T-helper 1 cell (primary cell): Measurements from ENCODE around the gene ART1.
A peak's percentile ranks its signal among the peaks of the same experiment; 100 is the strongest.
"Not testable (repeated sequence)": the region's sequence is repeated elsewhere in the genome, so short reads cannot be mapped to it uniquely, and the experiment has no call there.

ENCODE experiments used
- DNase-seq, 5 donors: peaks; one replicate each; pipeline ENCODE4 v3.0.0-alpha.2; 2012 to 2020

Gene ART1

DNA sequence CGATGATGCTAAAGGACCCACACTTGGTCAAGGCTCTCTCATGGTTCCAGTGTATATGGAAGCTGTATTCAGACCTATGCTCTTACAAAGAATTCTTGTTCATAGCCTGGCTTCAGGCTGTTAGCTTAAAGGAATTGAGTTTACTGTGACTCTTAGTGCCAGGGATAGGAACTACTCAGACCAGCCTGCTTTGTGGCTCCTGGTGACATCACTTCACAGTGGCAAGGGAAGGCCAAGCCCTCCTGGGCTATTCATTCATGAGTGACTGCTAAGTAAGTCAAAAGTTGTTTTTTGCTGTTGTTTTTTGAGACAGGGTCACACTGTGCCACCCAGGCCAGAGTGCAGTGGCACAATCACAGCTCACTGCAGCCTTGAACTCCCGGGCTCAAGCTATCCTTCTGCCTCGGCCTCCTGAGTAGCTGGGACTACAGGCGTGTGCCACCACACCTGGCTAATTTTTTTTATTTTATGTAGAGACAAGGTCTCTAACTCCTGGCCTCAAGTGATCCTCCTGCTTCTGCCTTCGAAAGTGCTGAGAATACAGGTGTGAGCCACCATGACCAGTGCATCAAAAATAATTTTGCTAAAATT, 12.8 kb upstream of the ART1 start:
- DNase-seq = no peak

DNA sequence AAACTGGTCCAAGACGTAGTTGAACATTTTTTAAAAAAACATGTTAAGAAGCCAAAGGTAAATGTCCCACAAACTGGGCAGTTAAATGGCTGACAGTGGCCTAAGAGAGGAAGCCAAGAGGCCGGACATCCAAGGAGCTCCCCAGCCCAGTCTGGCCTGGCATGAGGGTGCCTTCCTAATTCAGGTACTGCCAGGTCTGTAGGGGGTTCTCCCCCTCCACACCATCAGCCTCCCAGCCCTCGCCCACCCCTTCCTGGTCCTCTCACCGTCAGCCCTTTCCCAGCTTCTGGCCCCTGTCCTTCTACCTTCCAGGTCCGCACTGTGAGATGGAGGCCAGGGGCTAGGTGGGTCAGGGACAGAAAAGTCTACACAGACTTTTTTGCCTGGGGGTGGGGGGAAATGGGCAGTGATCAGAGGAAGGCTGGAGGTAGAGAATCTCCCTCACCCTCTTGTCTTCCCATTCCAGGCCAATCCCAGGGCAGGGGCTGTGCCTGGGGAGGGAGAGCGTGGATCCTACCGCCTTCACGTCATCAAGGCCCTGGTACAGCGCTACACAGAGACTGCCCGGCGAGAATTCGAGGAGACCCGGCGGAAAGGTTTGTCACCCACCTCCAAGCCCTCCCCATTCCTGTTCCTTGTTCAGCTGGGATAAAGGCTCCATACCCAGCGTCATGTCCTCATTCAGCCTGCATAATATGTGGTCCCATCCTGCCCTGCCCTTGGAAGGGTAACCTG, 9.1 kb upstream of the ART1 start:
- no peak for DNase-seq

DNA sequence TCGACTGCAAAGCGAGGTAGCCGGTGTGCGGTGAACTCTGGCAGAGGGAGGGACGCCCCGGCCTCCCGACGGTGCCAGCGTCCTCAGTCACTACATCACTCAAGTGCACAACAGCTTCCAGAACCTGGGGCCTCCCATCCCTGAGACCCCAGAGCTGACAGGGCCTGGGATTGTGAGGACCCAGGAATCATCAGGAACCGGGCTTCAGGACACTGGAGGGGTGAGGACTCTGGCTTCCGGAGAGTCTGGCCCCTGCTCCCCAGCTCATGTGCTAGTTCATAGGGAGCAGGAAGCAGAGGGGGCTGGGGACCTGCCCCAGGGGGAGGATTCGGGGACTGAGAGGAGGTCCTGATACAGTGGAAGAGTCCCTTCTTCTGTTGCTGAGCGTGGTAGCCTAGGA, 7.7 kb upstream of the ART1 start:
- DNase-seq = no peak

DNA sequence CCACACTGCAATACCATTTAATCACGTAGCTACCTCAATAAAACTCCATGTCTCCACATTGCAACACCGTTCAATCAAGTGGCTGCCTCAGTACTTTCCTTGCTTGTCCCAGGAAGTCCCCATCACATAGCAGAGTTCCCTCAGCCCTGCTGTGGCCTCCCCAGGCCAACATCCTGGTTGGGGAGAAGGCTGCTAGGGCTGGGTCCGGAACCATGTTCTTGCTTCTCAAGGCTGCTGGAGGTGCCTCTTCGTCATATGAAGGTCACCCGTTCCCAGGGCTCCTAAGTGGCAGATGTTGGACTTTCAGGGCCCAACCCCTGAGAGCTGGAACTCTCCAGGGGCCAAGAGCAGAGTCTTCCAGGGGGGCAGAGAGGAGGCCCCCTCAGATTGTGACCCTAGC, 6.4 kb upstream of the ART1 start:
- DNase-seq = no peak

DNA sequence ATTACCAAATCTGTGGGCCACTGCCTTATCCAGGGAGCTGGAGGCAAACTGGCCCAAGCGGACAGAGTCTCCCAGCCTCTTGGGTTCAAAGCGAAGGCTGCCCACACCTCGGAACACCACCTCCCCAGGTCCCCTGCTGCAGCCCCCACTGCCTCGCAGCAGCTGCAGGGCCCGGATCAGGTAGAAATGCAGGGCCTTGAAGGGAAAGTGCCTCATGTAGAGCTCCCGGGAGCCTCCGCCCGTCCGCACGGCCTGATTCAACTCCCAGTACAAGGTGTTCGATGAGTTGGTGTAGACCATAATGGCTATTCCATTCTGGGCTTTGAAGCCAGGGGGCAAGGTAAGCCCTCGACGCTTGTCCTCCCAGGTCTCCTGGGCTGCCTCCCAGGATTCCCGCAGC, 5.1 kb upstream of the ART1 start:
- DNase-seq = no peak

DNA sequence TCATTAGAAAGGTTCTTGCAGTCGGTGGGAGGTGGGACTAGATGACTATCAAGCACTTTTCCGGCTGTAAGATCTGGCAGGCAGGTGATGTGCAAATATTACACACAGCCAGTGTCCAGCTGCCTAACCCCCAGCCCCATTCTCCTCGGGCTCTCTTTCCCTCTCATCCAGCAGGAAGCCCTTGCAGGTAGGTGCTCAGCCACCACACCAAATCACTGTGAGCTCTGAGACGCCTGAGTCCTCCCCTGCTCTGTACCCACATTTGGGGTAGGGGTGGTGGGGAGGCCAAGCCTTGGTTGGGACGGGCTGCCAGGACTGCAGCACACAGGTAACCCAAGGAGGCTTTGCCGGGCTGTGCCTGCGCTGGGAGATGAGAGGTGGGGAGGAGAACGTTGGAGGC, 3.7 kb upstream of the ART1 start:
- DNase-seq = no peak

DNA sequence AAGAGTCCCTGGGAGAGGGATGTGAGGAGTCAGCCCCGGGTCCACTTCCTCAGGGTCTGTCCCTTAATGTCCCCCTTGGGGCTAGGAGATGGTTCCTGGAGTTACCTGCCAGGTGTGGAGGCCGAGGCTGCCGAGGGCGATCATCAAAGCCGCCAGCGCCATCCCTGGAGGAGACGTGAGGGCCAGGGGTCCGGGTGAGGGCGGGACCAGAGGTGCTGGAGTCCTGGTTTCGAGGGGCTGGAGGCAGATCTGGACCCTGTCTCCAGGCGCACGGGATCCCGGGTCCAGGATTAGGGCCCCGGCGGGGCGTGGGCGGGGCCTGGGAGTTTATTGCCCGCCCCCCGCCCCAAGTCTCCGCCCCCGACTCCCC, 3.2 kb upstream of the ART1 start, which contains the start of gene ART5:
Gene ART5 (minus strand): TSS at position 292 of the 370 bp plus-strand sequence. CDS start 130 bp downstream, at position 162.
- no peak for DNase-seq

DNA sequence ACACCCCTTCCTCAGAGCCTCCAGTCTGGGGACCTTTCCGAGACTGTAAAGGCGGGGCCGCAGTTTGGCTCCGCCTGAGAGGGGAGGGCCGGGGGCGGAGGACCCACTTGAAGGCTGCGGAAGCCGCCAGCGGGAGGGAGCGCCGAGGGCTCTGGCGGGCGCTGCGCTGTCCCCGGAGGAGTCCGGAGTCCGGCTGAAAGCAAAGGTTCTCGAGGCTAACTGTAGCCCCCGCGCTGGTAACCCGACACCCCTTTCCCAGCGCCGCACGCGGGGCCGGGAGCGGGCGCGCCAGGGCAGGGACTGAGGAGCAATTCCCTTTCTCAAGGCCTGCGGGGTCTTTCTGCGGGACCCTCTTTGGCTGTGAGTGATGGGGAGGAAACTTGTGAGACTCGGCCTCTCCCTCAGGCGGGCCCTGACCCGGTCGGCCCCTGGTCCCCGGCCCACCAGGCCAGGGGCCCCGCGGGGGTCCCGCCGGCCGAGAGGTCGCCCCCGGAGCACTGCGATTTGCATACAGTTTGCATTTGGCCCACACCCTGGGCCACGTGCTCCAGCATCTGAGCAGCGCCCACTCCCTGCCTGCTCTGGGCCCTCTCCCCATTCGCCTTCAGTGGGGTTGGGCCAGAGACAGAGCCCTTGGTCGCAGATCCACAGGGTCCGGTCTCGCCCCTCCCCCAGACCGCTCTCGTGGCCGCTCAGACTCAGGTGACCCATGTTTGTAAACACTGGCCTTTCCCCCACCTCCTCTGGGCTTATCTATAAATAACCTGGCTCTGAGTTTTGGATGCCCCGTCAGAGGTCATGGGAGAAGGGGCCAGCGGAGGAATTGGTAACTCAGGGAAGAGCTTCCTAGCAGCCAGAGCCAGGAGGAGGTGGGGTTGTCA, 2.6 kb upstream of the ART1 start:
- DNase-seq = peak; percentile 28 to 64 (median 57)

DNA sequence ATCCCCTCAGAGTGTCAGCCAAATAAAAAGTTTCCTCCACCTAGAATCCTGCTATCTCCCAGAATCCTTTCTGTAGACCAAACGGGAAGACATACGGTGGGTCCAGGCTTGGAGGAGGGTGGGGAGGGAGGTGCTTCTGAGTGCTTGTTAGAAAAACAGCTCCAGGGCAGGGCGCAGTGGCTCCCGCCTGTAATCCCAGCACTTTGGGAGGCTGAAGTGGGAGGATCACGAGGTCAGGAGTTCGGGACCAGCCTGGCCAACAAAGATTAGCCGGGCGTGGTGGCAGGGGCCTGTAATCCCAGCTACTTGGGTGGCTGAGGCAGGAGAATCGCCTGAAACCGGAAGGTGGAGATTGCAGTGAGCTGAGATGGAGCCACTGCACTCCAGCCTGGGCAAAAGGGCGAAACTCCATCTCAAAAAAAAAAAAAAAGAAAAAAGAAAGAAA, 1.8 kb upstream of the ART1 start:
- not testable (repeated sequence) for DNase-seq

DNA sequence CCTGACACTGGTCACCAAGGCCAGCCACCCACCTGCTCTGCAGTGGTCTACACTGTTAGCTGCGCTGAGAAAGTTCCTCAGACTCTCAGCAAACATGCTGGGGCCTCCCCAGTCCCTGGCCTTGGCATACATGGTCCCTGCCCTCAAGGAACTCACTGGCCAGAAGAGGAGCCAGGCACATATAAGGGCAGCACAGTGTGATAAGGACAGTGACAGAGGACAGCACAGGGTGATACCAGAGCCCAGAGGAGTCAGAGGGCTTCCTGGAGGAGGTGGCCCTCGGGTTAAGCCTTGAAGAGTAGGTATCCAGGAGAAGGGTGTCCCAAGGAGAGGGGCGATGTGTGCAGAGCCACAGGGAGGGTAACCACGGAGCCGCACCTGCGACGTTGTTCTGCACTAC, 624 bp downstream of the ART1 start:
- DNase-seq = no peak

DNA sequence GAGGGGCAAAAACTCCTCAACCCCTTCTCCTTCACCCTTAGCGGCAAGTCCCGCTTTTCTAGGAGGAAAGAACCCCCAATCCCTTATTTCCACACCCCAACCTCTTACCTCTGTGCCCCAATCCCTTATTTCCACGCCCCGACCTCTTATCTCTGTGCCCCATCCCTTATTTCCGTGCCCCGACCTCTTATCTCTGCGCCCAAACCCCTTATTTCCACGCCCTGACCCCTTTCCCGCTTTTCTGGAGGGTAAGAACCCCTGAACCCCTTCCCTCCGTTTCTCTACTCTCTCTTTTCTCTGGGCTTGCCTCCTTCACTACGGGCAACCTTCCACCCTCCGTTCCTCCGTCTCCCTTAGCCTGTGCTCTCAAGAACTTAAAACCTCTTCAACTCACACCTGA, 3.9 kb downstream of the ART1 start:
- not testable (repeated sequence) for DNase-seq

DNA sequence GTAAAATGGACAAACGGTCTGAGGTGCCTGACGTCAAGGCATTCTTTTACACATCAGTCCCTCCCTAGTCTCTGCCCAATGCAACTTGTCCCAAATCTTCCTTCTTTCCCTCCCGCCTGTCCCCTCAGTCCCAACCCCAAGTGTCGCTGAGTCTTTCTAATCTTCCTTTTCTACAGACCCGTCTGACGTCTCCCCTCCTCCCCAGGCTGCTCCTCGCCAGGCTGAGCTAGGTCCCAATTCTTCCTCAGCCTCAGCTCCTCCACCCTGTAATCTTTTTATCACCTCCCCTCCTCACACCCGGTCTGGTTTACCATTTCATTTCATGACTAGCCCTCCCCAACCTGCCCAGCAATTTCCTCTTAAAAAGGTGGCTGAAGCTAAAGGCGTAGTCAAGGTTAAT, 4.4 kb downstream of the ART1 start:
- DNase-seq = not testable (repeated sequence)

DNA sequence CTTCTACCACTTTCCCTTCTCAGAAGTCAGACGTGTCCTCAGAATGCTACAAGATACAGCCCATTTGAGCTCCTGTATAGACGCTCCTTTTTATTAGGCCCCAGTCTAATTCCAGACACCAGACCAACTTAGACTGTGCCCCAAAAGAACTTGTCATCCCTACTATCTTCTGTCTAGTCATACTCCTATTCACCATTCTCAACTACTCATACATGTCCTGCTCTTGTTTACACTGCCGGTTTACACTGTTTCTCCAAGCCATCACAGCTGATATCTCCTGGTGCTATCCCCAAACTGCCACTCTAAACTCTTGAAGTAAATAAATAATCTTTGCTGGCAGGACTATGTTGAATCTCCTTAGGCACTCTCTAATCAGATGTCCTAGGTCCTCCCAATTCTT, 7.6 kb downstream of the ART1 start:
- DNase-seq = not testable (repeated sequence)

DNA sequence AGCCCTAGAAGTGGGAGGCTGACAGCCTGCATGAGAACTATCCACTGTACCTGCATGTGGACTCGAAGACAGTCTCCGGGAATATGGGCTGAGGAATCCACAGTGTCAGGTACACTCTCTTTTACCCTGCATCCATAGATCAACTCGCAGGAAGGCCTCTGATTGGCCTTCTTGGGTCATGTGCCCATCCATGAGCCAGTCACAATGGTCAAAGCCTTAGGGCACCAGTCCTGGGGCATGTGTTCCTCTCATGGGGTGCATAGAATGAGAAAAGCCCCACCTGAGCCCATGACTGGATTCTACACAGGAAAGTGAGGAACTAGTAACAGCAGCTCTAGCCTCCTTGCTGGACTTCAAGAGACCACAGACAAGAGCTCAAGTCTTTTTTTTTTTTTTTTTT, 10.6 kb downstream of the ART1 start:
- DNase-seq = no peak

DNA sequence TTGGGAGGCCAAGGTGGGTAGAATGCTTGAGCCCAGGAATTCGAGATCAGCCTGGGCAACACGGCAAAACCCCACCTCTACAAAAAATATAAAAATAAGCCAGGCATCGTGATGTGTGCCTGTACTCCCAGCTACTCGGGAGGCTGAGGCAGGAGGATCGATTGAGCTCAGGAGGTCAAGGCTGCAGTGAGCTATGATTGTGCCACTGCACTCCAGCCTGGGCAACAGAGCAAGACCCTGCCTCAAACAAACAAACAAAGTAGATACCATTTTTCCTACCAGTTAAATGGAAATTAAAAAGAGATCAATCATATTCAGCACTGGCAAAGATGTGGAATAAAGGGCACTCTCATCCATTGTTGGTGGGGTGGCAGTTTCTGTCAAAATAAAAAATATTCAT, 12.4 kb downstream of the ART1 start:
- not testable (repeated sequence) for DNase-seq

DNA sequence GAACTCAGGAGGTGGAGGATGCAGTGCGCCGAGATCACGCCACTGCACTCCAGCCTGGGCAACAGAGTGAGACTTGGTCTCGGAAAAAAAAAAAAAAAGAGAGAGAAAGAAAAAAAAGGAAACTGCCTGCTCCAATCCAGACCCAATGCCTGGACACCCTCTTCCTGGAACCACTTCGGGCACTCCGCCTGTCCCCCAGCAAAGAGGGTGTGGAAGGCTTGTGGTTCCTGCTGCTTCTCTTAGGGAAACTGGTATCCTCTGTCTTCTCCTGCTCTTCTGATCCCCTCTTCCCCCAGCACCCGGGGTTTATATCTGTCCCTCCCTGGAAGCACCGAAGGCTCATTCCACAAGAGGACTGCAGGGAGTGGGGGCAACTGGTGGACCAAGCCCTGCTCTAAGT, 13.3 kb downstream of the ART1 start:
- no peak for DNase-seq

DNA sequence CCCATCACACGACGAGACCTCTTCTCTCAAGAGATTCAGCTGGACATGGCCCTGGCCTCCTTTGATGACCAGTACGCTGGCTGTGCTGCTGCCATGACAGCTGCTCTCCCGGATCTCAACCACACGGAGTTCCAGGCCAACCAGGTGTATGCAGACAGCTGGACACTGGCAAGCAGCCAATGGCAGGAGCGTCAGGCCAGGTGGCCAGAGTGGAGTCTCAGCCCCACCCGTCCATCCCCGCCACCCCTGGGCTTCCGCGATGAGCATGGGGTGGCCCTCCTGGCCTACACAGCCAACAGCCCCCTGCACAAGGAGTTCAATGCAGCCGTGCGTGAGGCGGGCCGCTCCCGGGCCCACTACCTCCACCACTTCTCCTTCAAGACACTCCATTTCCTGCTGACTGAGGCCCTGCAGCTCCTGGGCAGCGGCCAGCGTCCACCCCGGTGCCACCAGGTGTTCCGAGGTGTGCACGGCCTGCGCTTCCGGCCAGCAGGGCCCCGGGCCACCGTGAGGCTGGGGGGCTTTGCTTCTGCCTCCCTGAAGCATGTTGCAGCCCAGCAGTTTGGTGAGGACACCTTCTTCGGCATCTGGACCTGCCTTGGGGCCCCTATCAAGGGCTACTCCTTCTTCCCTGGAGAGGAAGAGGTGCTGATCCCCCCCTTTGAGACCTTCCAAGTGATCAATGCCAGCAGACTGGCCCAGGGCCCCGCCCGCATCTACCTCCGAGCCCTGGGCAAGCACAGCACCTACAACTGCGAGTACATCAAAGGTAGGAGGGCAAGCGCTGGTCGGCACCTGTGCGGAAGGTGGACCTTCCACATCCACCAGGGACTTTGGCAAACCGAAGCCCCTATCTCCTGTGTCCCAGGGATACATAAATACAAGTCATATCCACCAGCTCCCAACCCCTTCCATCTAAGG, 14.9 kb downstream of the ART1 start:
- DNase-seq = no peak

DNA sequence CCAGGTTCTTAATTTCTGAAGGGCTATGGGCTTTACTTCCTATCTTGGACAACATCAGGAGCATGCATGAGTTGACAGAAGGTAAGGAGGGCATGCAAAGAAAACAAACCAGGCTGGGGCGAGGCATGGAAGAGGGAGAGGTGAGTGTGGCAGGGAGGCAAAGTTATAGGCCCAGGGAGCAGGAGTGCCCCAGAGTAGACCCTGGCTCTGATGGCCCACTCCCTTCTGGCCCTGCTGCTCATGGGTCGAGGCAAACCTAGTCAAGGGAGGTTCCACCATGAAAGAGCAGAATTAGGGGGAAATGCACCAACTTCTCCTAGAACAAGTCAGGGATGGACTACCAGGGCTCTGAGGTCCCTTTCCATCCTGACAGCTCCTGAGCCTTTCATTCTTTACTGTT, 16.0 kb downstream of the ART1 start:
- DNase-seq = no peak

DNA sequence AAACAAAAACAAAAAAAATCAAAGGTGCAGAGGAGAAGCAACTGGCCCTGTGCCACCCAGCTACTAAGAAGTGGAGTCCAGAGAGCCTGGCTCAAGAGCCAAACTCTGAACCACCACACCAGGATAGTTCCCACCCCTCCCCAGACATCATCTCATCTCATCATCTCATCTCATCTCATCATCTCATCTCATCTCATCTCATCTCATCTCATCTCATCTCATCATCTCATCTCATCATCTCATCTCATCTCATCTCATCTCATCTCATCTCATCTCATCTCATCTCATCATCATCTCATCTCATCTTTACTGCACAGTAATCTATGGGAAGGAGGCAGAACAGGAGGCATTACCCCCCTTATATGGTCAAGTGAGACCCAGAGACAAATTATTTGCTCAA, 17.9 kb downstream of the ART1 start:
- DNase-seq = no peak

DNA sequence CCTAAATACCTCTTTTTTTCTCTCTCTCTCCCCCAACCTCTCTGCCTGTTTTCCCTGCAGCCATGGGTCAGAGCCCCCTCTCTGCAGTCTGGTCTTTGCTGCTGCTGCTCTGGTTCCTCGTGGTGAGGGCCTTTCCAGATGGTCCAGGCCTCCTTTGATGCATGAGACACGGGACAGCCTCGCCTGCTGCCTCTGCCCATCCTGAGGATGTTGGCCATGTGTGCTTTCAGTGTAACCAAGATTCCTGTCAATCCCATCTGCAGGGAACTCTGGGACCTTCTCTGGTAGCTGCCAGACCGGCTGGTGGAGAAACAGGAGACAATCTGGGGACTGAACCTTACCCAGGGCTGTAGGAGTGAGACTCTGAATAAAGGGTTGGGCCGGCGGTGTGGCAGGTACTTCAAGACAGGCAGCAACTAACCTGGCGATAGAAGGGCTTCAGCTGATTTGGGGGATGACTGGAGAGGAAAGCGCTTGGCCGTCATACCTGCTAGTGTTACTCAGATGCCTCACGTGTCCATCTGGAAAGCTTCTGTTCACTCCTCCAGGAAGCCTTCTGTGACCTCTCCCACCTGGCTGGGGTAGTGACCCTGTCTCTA, 19.2 kb downstream of the ART1 start:
- DNase-seq = no peak

DNA sequence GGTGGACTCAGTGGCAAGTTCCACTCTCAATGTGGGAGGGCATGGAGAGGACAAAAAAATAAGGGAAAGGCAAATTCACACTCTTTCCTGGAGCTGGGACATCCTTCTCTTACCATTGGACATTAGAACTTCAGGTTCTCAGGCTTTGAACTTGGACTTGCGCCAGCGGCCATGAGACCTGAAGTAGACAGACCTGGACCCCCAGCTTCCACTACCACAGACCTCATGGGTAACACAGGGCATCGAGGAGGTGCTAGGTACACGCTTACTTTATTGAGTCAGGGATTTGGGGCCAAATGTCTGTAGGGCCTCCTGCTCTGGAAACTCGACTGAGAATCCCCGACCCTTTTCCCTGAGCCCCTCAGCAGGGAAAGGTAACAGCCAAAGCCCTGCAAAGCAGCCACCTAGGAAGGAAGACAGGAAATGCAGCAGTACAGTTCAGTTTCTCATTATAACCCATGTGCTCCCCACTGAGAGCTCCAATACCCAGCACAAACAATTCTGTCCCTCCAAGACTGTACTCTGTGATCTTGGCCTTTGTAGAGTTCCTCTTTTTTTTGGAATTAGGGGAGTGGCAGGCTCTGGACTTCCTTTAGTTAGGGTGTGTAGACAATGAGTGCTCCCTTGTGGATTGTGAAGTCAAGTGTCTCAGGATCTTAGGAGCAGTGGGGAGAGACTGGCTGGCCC, 20.6 kb downstream of the ART1 start:
- DNase-seq = no peak
